Activated naive CD4-positive, alpha-beta T cell treated with anti-CD3 and anti-CD28 coated beads, Interleukin-2, amount 50 U/mL, for 72 hours (primary cell): ENCODE data around the gene DDHD1. TPM values are rescaled to one million over a fixed set of nuclear protein-coding genes. Genes with fewer than 3 reads are reported as not detected.
"Not testable (repeated sequence)": the region's sequence is repeated elsewhere in the genome, so short reads cannot be mapped to it uniquely, and the experiment has no call there.

Source experiments
- ATAC-seq, 2 donors: fragments of 150-1000 bp; cut with Tn5 transposase; 2 replicates each; pipeline ENCODE4 v1.10.0; 2021; ENCODE audit warnings: mild to moderate bottlenecking in 2 of 2, moderate library complexity in 2 of 2
- DNase-seq, 2 donors: peaks; one replicate each; pipeline ENCODE4 v3.0.0; 2021 to 2022; ENCODE audit warnings: low spot score in 2 of 2
- H3K27ac Mint-ChIP-seq, 2 donors: one replicate each; pipeline ENCODE4 v1.8.0; 2022; ENCODE audit warnings: mild to moderate bottlenecking in 2 of 2, mixed read lengths in 2 of 2
- H3K36me3 Mint-ChIP-seq, 2 donors: one replicate each; pipeline ENCODE4 v1.8.0; 2022; ENCODE audit warnings: mixed read lengths in 2 of 2
- H3K9me3 Mint-ChIP-seq, 2 donors: one replicate each; pipeline ENCODE4 v1.8.0; 2022; ENCODE audit warnings: mixed read lengths in 2 of 2
- total RNA-seq, 2 donors: library from RNA; stranded (reverse); gene quantifications; one replicate each; pipeline ENCODE4 v1.2.3, GENCODE V29; 2022

DDHD1 gene
- total RNA-seq, result 10 to 100 TPM; 35.3 to 50.1 TPM

DNA sequence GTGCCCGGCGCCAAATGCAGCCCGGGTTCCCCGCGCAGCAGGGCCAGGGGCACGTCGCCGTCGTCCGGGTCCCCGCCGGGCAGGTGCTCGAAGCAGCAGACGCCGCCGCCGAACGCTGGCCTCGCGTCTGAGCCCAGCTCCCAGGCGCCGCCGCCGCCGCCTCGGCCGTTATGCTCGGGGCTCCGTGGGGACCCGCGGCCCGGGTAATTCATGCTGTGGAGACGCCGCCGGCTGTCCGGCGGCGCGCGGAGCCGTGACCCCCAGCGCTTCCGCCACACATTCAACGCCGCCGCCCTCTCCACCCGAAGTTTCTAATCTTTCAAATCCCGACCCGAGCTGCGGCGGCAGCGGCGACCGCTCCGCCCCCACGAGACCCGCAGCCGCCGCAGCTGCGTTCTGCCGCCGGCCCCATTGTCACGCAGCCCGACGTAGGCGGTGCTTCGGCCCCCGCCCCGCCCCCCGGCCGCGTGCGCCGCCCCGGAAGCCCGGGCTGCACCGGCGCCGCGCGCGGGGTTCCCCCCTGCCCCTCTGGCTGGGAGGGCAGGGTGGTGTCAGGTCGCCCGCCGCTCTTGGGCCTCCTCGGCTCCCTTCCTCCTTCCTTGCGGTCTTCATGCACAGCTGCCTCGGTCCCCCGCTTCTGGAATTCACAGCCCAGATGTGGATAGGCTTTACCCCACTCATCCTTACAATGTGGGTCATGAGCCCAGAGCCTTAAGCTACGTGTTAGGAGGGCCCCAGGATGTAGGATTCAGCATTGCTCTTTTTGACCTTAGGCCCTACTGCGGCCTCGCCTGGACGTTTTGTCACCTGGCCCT, at the start of gene DDHD1:
TSS of gene DDHD1 (minus strand) at position 437 of the 815 bp plus-strand sequence. CDS start at position 212, 225 bp downstream.
- peak within 1 kb of the TSS; percentile 95 to 99 for H3K27ac Mint-ChIP-seq
- peak; percentile 79 to 83 for ATAC-seq

DNA sequence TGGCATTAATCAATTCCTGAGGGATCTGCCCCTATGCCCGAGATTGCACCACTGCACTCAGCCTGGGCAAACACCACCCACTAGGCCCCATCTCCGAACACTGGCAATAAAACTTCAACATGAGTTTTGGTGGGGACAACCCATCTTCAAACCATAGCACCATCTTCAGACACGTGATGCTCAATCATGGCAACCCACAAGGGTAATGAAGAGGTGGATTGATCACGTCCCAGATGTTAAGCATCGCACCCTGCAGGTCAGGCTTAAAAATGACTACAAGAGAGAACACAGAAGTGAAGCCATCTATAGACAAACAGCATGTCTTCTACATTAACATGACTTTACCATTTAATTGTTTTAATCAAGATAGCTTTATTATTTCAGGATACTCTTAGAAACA, 42.8 kb upstream of the DDHD1 start:
- Mint-ChIP-seq H3K36me3 (peaks cover 0 to 13% of the 10 kb centered on the region in 2 donors), H3K27ac (no peak overlapping the region), H3K9me3 (peaks cover 3 to 5% of the 10 kb centered on the region in 2 donors)
- no peak for ATAC-seq
- no peak for DNase-seq

More for the DNA sequence above, at the start of gene DDHD1:
- H3K9me3 Mint-ChIP-seq, result no peaks in the 10 kb centered on the region
- DNase-seq, result peak; percentile 82 to 90
- H3K36me3 Mint-ChIP-seq, result peaks cover 27 to 38% of the 10 kb centered on the region in 2 donors

DNA sequence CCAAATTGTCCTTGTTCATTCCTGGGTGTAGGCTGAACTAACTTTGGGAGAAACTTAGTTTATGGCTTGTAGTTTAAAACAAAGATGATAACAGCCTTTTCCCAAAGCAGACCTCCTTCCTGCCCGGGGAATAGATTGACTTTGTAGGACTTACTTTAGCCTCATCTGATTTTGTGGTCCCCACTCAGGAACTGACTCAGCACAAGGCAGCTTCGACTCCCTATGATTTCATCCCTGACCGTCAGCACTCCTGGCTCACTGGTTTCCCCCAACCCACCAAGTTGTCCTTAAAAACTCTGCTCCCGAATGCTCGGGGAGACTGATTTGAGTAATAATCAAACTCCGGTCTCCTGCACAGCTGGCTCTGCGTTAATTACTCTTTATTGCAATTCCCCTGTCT, 40.1 kb upstream of the DDHD1 start:
- ATAC-seq, result no peak
- Mint-ChIP-seq H3K27ac (no peak overlapping the region), H3K36me3 (no peaks in the 10 kb centered on the region)

DNA sequence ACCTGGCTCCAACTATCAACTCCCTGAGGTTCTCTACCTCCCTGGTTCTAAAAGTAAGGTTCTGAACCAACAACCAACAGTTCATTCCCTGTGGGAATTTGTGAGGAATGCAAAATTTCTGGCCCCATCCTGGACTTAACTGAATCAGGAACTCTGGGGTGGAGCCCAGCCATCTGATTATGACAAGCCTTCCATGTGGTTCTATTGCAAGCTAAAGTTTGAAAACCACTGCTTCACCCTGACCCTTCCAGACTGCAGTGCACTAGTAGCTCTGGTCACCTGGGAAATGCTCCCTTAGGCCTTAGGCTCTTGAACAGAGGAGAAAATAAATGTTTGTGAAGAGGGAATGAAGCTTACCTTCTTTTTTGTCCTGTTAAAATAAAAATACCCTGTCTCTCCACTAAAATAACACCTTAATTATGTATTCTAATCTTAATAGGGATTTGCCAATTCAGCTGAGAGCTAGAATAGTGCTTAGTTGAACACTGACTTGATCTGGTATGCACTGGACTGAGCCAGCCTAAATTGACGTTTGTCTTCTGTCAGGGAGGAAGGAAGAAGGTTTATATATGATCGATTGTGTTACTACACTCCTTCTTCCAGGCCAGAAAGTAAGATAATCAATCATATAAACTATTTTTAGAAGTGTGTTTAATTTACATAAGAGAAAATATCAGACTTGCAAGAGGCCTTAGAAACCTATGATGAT, 39.1 kb upstream of the DDHD1 start:
- Mint-ChIP-seq H3K9me3 (no peaks in the 10 kb centered on the region), H3K36me3 (no peaks in the 10 kb centered on the region), H3K27ac (no peak overlapping the region)
- no peak for ATAC-seq
- no peak for DNase-seq

More for the DNA sequence above, 40.1 kb upstream of the DDHD1 start:
- peaks cover 0 to 3% of the 10 kb centered on the region in 2 donors for H3K9me3 Mint-ChIP-seq
- no peak for DNase-seq

DNA sequence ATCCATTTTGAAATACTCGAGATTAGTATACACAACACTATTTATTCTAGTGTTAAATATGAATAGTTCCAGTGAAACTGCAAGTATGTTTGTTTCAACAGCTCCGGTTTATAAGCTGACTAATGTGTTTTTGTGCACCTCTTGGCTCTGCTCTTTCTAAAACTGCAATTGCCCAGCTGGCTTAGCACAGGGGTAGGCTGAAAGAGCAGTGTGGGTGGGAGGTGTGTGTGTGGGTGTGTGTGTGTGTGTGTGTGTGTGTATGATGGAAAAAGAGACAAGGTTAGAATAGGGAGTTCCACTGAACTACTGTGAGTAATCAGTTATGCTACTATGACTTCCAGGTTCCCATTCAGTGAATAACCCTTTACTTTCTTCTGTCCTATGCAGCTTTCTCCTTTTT, 37.8 kb upstream of the DDHD1 start:
- Mint-ChIP-seq H3K36me3 (no peaks in the 10 kb centered on the region), H3K9me3 (no peaks in the 10 kb centered on the region), H3K27ac (peak overlapping the region; percentile 32 to 33)
- ATAC-seq, result peak; percentile 95 to 97
- DNase-seq, result peak in 1 of 2 donors; percentile 54

DNA sequence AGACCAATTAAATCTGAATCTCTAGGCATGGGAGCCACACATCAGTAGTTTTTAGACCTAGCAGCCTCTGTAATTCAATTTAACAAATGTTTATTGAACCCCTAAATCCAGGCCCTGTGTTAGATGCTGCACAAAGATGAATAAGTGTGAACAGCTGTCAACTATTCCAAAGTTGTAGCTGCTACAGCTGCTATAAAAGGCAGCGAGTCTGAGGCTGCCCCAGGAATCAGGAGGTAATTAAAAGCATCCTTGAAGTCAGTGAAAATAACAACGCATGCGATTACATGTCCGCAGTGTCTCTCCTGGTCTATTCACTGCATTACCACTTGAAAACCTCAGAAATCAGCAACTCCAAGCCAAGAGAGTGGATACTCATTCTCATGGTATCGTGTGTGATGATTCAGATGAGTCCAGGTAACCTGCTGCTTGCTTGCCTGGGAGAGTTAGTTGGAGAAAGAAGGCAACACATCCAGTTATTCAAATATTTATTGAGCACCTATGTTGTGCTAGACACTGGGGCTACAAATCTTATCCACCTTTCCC, 34.9 kb upstream of the DDHD1 start:
- DNase-seq (no peak), ATAC-seq (no peak)
- peaks cover 0 to 6% of the 10 kb centered on the region in 2 donors for H3K36me3 Mint-ChIP-seq
- H3K27ac Mint-ChIP-seq, result no peak overlapping the region
- H3K9me3 Mint-ChIP-seq, result no peaks in the 10 kb centered on the region

DNA sequence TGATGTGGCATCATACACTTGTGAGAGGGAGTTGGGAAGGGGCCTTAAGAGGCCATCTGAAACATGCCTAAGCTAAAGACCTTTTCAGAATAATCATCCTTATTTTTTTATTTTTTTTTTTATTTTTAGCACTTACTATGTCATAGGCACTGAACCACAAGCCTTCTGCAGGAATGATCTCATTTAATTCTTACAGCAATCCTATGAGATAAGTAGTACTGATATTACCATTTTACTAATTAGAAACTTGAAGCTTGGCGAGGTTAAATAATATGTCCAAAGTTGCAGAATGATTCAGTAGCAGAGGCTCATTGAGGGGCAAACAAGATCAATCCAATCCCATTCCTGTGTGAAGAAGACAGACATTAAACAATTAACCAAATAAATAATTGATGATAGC, 33.4 kb upstream of the DDHD1 start:
- H3K27ac Mint-ChIP-seq, result no peak overlapping the region
- H3K36me3 Mint-ChIP-seq, result peaks cover under 1 to 9% of the 10 kb centered on the region in 2 donors
- ATAC-seq (no peak), DNase-seq (no peak)
- peaks cover 2% of the 10 kb centered on the region in 2 donors for H3K9me3 Mint-ChIP-seq

DNA sequence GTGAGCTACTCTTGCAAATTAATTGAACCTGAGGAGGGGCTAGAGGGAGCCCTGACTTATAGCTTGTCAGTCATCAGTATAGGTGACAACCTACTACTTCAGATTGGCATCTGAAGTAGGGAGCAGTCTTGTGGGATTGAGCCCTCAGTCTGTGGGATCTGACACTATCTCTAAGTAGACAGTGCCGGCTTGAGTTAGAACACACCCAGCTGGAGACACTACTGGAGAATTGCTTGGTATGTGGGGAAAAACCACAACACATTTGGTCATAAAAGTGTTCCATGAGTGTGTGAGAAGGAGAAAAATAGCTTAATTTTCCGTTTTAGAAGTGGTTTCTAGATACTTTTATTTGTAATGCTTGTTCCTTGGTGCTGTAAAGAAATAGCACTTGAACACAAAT, 30.5 kb upstream of the DDHD1 start:
- DNase-seq, result no peak

DNA sequence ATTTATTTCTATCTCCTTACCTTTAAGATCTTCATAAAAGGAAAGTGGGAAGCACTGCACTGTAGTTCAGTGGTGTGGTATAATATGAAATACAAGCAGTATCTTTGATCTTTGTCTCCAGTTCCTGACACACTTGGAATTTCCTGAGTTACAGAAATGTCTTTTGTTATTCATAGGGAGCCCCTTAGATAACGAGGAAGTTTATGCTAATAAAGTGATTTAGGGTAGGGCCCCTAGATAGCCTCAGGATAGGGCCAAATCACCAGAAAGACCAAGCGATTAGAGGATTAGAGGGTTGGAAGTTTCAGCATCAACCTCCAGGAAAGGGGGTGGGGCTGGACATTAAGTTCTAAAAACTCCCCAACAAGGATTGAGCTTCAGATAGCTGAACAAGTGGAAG, 29.9 kb upstream of the DDHD1 start:
- H3K27ac Mint-ChIP-seq, result no peak overlapping the region

More for the DNA sequence above, 30.5 kb upstream of the DDHD1 start:
- Mint-ChIP-seq H3K27ac (no peak overlapping the region), H3K36me3 (peaks cover 7 to 16% of the 10 kb centered on the region in 2 donors), H3K9me3 (peaks cover 7 to 8% of the 10 kb centered on the region in 2 donors)
- no peak for ATAC-seq

DNA sequence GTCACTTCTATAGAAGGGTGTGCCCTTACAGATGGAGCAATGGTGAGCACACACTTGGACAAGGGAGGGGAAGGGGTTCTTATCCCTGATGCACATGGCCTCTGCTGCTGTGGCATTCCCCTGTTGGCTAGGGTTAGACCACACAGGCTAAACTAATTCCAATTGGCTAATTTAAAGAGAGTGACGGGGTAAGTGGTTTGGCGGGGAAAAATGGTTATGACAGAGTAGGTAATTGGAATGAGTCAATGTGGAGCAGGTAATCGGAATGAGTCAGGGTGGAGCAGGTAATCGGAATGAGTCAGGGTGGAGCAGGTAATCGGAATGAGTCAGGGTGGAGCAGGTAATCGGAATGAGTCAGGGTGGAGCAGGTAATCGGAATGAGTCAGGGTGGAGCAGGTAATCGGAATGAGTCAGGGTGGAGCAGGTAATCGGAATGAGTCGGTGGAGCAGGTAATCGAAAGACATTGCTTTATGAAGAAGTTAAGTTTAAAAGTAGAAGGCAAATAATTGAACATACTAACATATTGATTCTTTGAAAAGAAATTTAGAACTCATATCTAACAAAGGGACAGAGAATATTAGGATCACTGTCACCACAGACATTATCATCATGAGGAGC, 28.4 kb upstream of the DDHD1 start:
- H3K9me3 Mint-ChIP-seq, DNase-seq: not testable (repeated sequence)
- H3K27ac Mint-ChIP-seq, result peak overlapping the region in 1 of 2 donors; percentile 83
- ATAC-seq, result peak in 1 of 2 donors; percentile 15
- peaks cover 7 to 16% of the 10 kb centered on the region in 2 donors for H3K36me3 Mint-ChIP-seq

More for the DNA sequence above, 29.9 kb upstream of the DDHD1 start:
- ATAC-seq, result no peak
- Mint-ChIP-seq H3K9me3 (peaks cover 7 to 8% of the 10 kb centered on the region in 2 donors), H3K36me3 (peaks cover 7 to 16% of the 10 kb centered on the region in 2 donors)
- no peak for DNase-seq

DNA sequence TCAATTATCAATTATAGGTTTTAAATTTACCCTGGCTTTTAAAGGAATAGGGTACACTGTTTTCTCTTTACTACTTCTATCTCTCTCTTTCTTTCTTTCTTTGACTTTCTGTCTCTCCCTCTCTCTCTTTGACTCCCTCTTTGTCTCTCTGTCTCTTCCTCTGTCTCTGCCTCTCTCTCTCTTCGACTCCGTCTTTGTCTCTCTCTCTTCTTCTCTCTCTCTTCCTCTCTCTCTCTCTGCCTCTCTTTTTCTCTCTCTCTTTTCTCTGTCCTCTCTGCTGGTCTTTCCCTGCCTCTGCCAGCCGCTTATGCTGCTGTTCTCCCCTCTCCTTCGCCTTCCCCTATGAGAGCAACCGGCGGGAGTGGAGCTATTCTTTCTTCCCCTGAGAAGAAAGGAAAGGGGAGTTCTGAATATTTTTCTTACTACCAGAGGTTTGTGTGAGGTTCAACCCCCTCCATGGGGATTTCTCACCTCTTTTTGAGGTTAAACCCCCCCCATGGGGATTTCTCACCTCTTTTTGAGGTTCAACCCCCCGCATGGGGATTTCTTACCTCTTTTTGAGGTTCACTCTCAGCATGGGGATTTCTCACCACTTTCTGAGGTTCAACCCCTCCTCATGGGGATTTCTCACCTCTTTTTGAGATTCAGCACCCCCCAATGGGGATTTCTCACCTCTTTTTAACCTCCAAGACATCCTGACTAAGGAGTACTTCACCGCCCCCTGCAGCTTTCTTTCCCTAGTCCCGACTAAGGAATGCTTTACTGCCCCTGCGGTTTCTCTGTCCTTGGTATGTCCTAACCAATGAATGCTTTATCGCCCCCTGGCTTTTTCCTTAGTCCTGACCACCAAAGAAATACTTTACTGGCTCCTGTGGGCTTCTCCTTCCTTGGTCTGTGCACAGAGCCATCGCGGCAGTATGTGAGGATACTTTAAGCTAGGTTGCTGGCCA, 27.4 kb upstream of the DDHD1 start:
- DNase-seq (peak; percentile 15 to 77), ATAC-seq (peak; percentile 63 to 93)
- H3K27ac Mint-ChIP-seq, result peak overlapping the region; percentile 83 to 86
- H3K9me3 Mint-ChIP-seq, result peaks cover 7 to 8% of the 10 kb centered on the region in 2 donors
- peaks cover 7 to 16% of the 10 kb centered on the region in 2 donors for H3K36me3 Mint-ChIP-seq

DNA sequence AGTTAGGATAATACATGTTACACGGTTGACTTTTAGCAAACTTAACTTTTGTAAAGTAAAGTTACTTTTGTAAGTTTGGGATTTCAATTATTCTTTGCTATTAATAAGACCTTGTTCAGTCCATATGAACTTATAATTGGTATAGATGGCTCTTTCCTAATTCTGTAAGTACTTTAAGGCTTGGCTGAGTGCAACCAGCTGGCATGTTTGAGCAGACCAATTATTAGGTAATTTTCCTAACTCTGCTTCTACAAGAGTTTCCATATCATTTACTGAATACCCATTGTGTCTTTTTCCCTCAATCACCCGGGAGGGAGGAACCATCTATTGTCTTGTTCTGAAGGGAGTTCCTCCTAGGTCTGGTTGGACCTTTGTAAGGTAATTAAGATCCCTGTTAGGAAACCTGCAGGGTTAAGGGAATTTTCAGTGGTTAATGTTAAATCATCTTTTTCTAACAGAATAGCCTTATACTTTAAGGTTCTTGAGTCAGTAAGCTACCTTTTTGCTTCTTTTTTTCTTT, 26.4 kb upstream of the DDHD1 start:
- ATAC-seq, H3K9me3 Mint-ChIP-seq, DNase-seq, H3K27ac Mint-ChIP-seq: not testable (repeated sequence)
- H3K36me3 Mint-ChIP-seq, result peaks cover 7 to 16% of the 10 kb centered on the region in 2 donors

DNA sequence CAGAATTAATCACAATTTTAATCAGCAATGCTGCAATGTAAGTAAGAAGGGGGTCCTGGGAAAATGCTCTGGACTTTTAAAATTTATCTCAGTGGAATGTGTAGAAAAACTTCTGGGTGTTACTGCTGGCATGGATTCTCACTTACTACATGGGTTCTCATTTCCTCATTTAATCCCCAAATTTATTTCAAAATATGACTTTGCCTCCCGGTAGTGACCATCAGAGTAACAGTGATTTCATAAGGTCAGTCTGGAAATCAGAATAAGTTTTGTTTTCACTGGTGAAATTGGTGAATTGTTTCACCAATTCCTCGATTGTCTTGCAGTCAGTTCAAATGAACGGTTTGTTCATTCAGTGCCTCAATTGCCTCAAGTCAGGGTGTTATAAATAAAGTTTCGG, 22.3 kb upstream of the DDHD1 start:
- H3K9me3 Mint-ChIP-seq, result no peaks in the 10 kb centered on the region
- no peak for ATAC-seq
- H3K36me3 Mint-ChIP-seq, result no peaks in the 10 kb centered on the region
- no peak for DNase-seq
- no peak overlapping the region for H3K27ac Mint-ChIP-seq

DNA sequence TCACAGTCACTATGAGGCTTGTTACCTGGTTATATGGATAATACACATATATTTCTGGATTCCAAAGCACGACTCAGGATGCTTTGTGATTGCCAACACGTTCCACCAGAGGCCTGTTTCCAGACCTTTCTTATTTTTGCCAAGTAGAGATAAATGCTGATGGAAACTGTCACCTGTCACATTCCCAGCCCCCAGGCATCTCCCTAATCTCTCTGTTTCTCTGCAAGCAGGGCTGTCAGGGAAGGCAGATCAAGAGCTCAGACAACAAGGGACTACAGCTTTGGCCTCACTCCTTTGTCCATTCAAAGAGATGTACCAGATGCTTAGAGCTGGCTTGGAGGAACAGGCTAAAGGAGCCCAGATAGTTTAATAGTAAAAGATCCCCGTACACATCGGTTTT, 21.8 kb upstream of the DDHD1 start:
- no peak for ATAC-seq
- Mint-ChIP-seq H3K36me3 (no peaks in the 10 kb centered on the region), H3K9me3 (no peaks in the 10 kb centered on the region), H3K27ac (peak overlapping the region in 1 of 2 donors; percentile 22)
- DNase-seq, result no peak

DNA sequence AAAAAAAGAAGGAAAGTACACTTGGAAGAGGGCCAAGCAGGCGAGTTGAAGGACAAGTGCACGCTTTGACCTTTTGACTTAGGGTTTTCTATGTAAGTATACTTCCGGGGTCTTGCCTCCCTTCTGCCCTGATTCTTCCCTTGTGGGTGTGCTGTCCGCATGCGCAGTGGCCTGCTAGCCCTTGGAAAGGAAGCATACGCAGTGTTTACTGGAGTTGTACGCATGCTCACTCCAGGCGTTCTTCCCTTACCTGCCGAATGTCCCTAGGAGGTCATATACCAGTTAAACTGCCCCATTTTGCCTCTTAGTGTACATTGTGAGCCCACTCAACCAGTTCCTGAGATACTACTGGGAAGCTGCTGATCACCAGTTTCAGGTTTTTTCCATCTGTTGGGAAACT, 15.7 kb upstream of the DDHD1 start:
- peaks cover 0 to 5% of the 10 kb centered on the region in 2 donors for H3K9me3 Mint-ChIP-seq
- no peak for ATAC-seq
- H3K36me3 Mint-ChIP-seq, result no peaks in the 10 kb centered on the region
- no peak for DNase-seq
- no peak overlapping the region for H3K27ac Mint-ChIP-seq
